Peyer's patch (tissue), 4 donors: Measurements from ENCODE around the gene CCL28.

Experiments
- CTCF ChIP-seq, 6 experiments: fragments of 450-650 bp in 4 of 6; fragments of 200-600 bp in 2 of 6; sonication (generic) in 1 of 6; IDR thresholded peaks; one replicate each; pipeline ENCODE4 v1.5.1; 2017 to 2019; ENCODE audit warnings: antibody characterized with exemption in 6 of 6, mild to moderate bottlenecking in 3 of 6, moderate library complexity in 1 of 6
- POLR2A ChIP-seq, 2 donors: fragments of 450-650 bp; IDR thresholded peaks; one replicate each; pipeline ENCODE4 v1.5.1; 2017; ENCODE audit warnings: antibody characterized with exemption in 2 of 2, mild to moderate bottlenecking in 2 of 2, moderate library complexity in 2 of 2

GRCh38 chr5:43336159-43336558 is 76.0 kb downstream of the CCL28 start:
- TF ChIP-seq CTCF (IDR thresholded peaks at IDR 0.05) (no peak), POLR2A (IDR thresholded peaks at IDR 0.05) (no peak)
